OCI-LY7 (cell line): ENCODE data around the gene UBP1. TPM values are rescaled to one million over a fixed set of nuclear protein-coding genes. Genes with fewer than 3 reads are reported as not detected.

Experiments
- BruUV-seq: library from RNA; stranded (reverse); fragments of 400-500 nt; replicated peaks from 2 replicates; lab custom pipeline; 2021; lab: Mats Ljungman, UMichigan
- CTCF ChIA-PET: fragments of 300-600 bp; sonication (Branson Sonifier 250); formaldehyde crosslinking; loops from one replicate; lab custom pipeline; 2022; ENCODE audit warnings: antibody characterized with exemption; ENCODE audit not compliant: unreplicated experiment; lab: Charles Lee
- POLR2A ChIA-PET: fragments of 300-600 bp; sonication (Branson Sonifier 250); formaldehyde crosslinking; loops from one replicate; lab custom pipeline; 2022; ENCODE audit warnings: antibody characterized with exemption; lab: Charles Lee
- DNase-seq: peaks from one replicate; pipeline ENCODE4 v3.0.0-alpha.2; 2015; ENCODE audit warnings: low spot score
- H2AFZ ChIP-seq: fragments of 200-600 bp; sonication (generic), shearing (Covaris generic); 2 replicates; pipeline ENCODE4 v1.6.1; 2014; ENCODE audit warnings: mild to moderate bottlenecking, antibody characterized with exemption, low read length, moderate library complexity
- H3K27ac ChIP-seq: fragments of 200-600 bp; sonication (generic); 2 replicates; pipeline ENCODE4 v1.5.1; 2014; ENCODE audit warnings: mixed run types, low read depth, mild to moderate bottlenecking, moderate library complexity, low read length, inconsistent platforms; ENCODE audit not compliant: poor library complexity, severe bottlenecking
- H3K36me3 ChIP-seq: fragments of 200-600 bp; sonication (generic); 2 replicates; pipeline ENCODE4 v1.6.1; 2014; ENCODE audit warnings: mild to moderate bottlenecking, antibody characterized with exemption, low read length, moderate library complexity, mixed read lengths; ENCODE audit not compliant: insufficient read depth
- H3K4me1 ChIP-seq: fragments of 200-600 bp; sonication (generic); 2 replicates; pipeline ENCODE4 v1.5.1; 2014; ENCODE audit warnings: mild to moderate bottlenecking, low read length; ENCODE audit not compliant: insufficient read depth, poor library complexity, severe bottlenecking
- H3K4me2 ChIP-seq: fragments of 200-600 bp; sonication (generic); 2 replicates; pipeline ENCODE4 v1.6.1; 2014; ENCODE audit warnings: mild to moderate bottlenecking, low read length
- H3K4me3 ChIP-seq: fragments of 200-600 bp; sonication (generic); 2 replicates; pipeline ENCODE4 v1.5.1; 2014; ENCODE audit warnings: mild to moderate bottlenecking, low read depth, low read length; ENCODE audit not compliant: poor library complexity, severe bottlenecking
- H3K79me2 ChIP-seq: fragments of 200-600 bp; sonication (generic); 2 replicates; pipeline ENCODE4 v1.6.1; 2016; ENCODE audit warnings: low read depth, mild to moderate bottlenecking, low read length, moderate library complexity, mixed read lengths; ENCODE audit not compliant: insufficient read depth
- H3K9me2 ChIP-seq: fragments of 200-600 bp; sonication (generic); 2 replicates; pipeline ENCODE4 v1.6.1; 2016; ENCODE audit warnings: mild to moderate bottlenecking, low read length, mixed read lengths; ENCODE audit not compliant: insufficient read depth
- H3K9me3 ChIP-seq: fragments of 200-600 bp; sonication (generic); 2 replicates; pipeline ENCODE4 v1.6.1; 2014; ENCODE audit warnings: mild to moderate bottlenecking, mixed run types, low read length, mixed read lengths
- H4K20me1 ChIP-seq: fragments of 200-600 bp; sonication (generic); 2 replicates; pipeline ENCODE4 v1.6.1; 2014; ENCODE audit warnings: mild to moderate bottlenecking, antibody characterized with exemption, low read length, moderate library complexity, mixed read lengths; ENCODE audit not compliant: insufficient read depth
- CTCF ChIP-seq: fragments of 200-600 bp; sonication (generic); conservative IDR thresholded peaks from 2 replicates; pipeline ENCODE4 v1.5.1; 2014; ENCODE audit warnings: mild to moderate bottlenecking, antibody characterized with exemption, low read length, moderate library complexity, mixed read lengths
- EZH2phosphoT487 ChIP-seq: fragments of 200-600 bp; sonication (generic); IDR thresholded peaks from 2 replicates; pipeline ENCODE4 v1.6.1; 2018; ENCODE audit warnings: low read depth, borderline replicate concordance, mild to moderate bottlenecking, mixed run types, antibody characterized with exemption, low read length, moderate library complexity, mixed read lengths
- intact Hi-C: fragments of 100-400 bp; cut with micrococcal nuclease; formaldehyde crosslinking; loops from one replicate; pipeline ENCODE4 v1.10.0; 2022; ENCODE audit not compliant: unreplicated experiment
- total RNA-seq, 2 experiments: library from RNA; depleted of rRNA in 1 of 2; stranded (reverse); fragments of >200 nt in 1 of 2; shearing (Covaris generic) in 1 of 2; gene quantifications; 2 replicates each; pipeline ENCODE4 v1.2.3, GENCODE V29; 2014 to 2022

The UBP1 gene
- total RNA-seq, 2 experiments from 2014 or later: 73.0 to 83.8 TPM

DNA sequence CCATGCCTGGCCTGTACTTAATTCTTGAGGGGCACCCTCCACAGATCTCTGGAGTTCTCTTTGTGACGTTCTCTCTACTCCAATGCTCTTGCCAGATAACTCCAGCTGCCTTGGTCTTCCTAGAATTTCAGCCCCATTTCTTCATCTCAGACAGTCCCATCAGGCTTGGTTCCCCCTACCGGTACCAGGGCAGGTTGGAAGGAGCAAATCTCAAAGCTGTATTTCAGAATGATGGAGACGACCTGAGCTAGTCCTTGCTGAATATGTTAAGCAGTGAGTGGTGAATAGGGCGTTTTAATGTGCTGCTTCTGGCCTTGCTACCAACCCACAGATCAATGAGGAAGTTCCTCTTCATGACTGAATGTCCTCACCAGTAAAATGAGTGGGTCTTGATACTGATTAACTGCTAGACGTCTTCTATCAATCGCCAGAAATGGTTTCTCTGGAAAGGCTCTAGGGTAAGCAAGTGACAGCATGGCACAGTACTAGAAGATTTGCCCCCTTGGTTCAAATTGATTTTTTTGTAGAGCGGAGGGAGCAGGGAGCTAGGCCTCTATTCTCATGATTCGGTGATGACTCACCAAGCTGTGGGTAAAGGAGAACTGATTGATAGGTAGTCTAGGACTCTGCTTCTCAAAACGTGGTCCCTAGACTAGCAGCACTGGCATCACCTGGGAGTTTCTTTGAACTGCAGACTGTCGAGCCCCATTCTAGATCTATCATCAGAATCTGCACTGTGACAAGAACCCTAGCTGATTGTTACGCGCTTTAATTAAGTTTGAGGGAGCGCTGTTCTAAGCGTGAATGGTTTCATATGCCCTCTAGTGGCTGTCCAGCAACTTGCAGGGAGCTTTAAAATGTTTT, 67.8 kb downstream of the UBP1 start:
- Histone ChIP-seq H3K27ac (no peak overlapping the region), H4K20me1 (no peaks in the 10 kb centered on the region), H3K4me1 (no peaks in the 10 kb centered on the region), H3K9me2 (no peaks in the 10 kb centered on the region), H3K9me3 (no peaks in the 10 kb centered on the region), H2AFZ (no peak overlapping the region), H3K4me3 (no peak overlapping the region), H3K79me2 (no peaks in the 10 kb centered on the region), H3K36me3 (no peaks in the 10 kb centered on the region), H3K4me2 (no peak overlapping the region)
- CTCF ChIA-PET: interaction anchor here (0.6 to 1.3 kb wide), 4 partner anchors 9 to 241 kb away, joined by 3 to 4 read pairs (median 4); no protein-coding TSS in a partner anchor
- TF ChIP-seq EZH2phosphoT487 (no peak), CTCF (peak; percentile 97)
- POLR2A ChIA-PET: interaction anchor here (1.0 kb wide), 1 partner anchor 66 kb away, joined by 4 read pairs; no protein-coding TSS in a partner anchor
- intact Hi-C loops: loop anchor here (1.0 to 2.0 kb wide), 2 partner anchors 241 to 426 kb away; no protein-coding TSS in a partner anchor
- peak; percentile 60 for DNase-seq
- BruUV-seq: no TSS peak

DNA sequence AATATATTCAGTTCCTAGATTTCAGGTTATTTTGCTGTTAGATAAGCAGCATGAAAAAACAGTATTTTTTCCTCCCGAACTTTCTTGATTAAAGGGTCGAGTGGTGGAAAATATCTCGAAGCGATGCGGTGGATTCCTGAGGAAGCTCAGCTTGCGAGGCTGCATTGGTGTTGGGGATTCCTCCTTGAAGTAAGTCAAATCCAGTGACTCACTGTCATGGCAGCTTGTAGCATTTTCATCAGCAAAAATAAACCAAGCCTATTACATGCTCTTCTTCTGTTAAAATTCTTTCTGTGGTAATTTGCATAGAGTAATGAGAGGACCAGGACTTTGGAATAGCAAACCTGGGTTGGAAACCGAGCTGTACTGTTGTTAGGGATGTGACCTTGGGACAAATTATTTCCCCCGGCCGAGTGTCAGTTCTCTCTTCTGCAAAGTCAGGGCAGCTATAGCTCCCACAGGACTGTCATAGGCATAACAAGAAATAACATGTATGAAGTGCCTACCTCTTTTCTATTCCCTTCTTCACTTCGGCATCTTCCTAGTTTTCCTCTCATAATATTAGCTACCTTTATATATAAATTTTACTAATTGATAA, 75.6 kb downstream of the UBP1 start:
- no TSS peak for BruUV-seq
- Histone ChIP-seq H3K27ac (no peak overlapping the region), H4K20me1 (no peaks in the 10 kb centered on the region), H3K4me3 (no peak overlapping the region), H3K9me3 (no peaks in the 10 kb centered on the region), H3K4me2 (no peak overlapping the region), H3K79me2 (no peaks in the 10 kb centered on the region), H3K4me1 (no peaks in the 10 kb centered on the region), H3K9me2 (no peaks in the 10 kb centered on the region), H3K36me3 (no peaks in the 10 kb centered on the region), H2AFZ (no peak overlapping the region)
- intact Hi-C loops: no loop called here
- CTCF ChIA-PET: no interaction called here
- no peak for DNase-seq
- TF ChIP-seq EZH2phosphoT487 (no peak), CTCF (no peak)
- POLR2A ChIA-PET: interaction anchor here (0.6 to 0.7 kb wide), 5 partner anchors 51 to 1600 kb away, joined by 3 read pairs; no protein-coding TSS in a partner anchor
